CD14-positive monocyte (primary cell): Measurements from ENCODE around the gene ZNF445. TPM values are rescaled to one million over a fixed set of nuclear protein-coding genes. Genes with fewer than 3 reads are reported as not detected.

Experiments used
- DNase-seq, 3 donors: peaks; one replicate each; pipeline ENCODE4 v3.0.0-alpha.2; 2011 to 2022
- H2AFZ ChIP-seq: 2 replicates; pipeline ENCODE4 v1.6.0; 2012; ENCODE audit warnings: mild to moderate bottlenecking, low read depth, low read length, inconsistent platforms; ENCODE audit not compliant: insufficient read depth, poor library complexity, severe bottlenecking
- H3K27ac ChIP-seq, 2 donors: 1 replicate in 1 of 2; 2 replicates in 1 of 2; pipeline ENCODE4 v1.5.1; 2012 to 2013; ENCODE audit warnings: low read length in 2 of 2, control low read depth in 1 of 2, inconsistent platforms in 1 of 2, low read depth in 1 of 2, mild to moderate bottlenecking in 1 of 2
- H3K27me3 ChIP-seq, 2 donors: one replicate each; pipeline versions ENCODE4 v1.6.0 to v1.6.1; 2011 to 2013; ENCODE audit warnings: low read length in 2 of 2; ENCODE audit not compliant: control insufficient read depth in 2 of 2, insufficient read depth in 2 of 2
- H3K36me3 ChIP-seq, 2 donors: replicated peaks in 1 of 2; 1 replicate in 1 of 2; 2 replicates in 1 of 2; pipeline versions ENCODE4 v1.5.1 to v1.6.1; 2012 to 2013; ENCODE audit warnings: low read length in 2 of 2, control low read depth in 1 of 2, inconsistent platforms in 1 of 2, mild to moderate bottlenecking in 1 of 2; ENCODE audit not compliant: insufficient read depth in 2 of 2, control insufficient read depth in 1 of 2
- H3K4me1 ChIP-seq, 2 donors: 1 replicate in 1 of 2; 2 replicates in 1 of 2; pipeline versions ENCODE4 v1.5.1 to v1.6.1; 2012 to 2013; ENCODE audit warnings: low read length in 2 of 2, control low read depth in 1 of 2, inconsistent platforms in 1 of 2, mild to moderate bottlenecking in 1 of 2, moderate library complexity in 1 of 2; ENCODE audit not compliant: insufficient read depth in 2 of 2, control insufficient read depth in 1 of 2
- H3K4me2 ChIP-seq: replicated peaks from 2 replicates; pipeline ENCODE3; 2012; ENCODE audit warnings: low read length, moderate library complexity, mild to moderate bottlenecking; ENCODE audit not compliant: poor library complexity, severe bottlenecking; ENCODE audit errors: extremely low read depth
- H3K4me3 ChIP-seq, 3 experiments: fragments of 200-600 bp in 1 of 3; sonication (generic) in 1 of 3; replicated peaks in 1 of 3; 1 replicate in 2 of 3; 2 replicates in 1 of 3; pipeline ENCODE4 v1.5.1; 2011 to 2013; ENCODE audit warnings: low read length in 3 of 3, mild to moderate bottlenecking in 3 of 3, control low read depth in 2 of 3, low read depth in 2 of 3, inconsistent platforms in 1 of 3, moderate library complexity in 1 of 3
- H3K79me2 ChIP-seq: 2 replicates; pipeline ENCODE4 v1.6.0; 2012; ENCODE audit warnings: mild to moderate bottlenecking, control low read depth, inconsistent platforms, low read length, moderate library complexity; ENCODE audit not compliant: insufficient read depth
- H3K9ac ChIP-seq: 2 replicates; pipeline ENCODE4 v1.6.0; 2017; ENCODE audit warnings: low read length, mild to moderate bottlenecking; ENCODE audit not compliant: insufficient read depth, poor library complexity, severe bottlenecking
- H3K9me3 ChIP-seq, 2 donors: replicated peaks in 1 of 2; 1 replicate in 1 of 2; 2 replicates in 1 of 2; pipeline versions ENCODE4 v1.5.1 to v1.6.1; 2012 to 2013; ENCODE audit warnings: low read length in 2 of 2, control low read depth in 1 of 2; ENCODE audit not compliant: control insufficient read depth in 1 of 2, insufficient read depth in 1 of 2
- H4K20me1 ChIP-seq: 2 replicates; pipeline ENCODE4 v1.6.0; 2012; ENCODE audit warnings: mild to moderate bottlenecking, low read length, control low read depth, moderate library complexity; ENCODE audit not compliant: insufficient read depth
- H3K27ac Mint-ChIP-seq, 7 donors: one replicate each; pipeline ENCODE4 v1.8.0; 2020; ENCODE audit warnings: mild to moderate bottlenecking in 7 of 7, mixed read lengths in 7 of 7, moderate library complexity in 6 of 7, inconsistent platforms in 2 of 7
- H3K27me3 Mint-ChIP-seq, 3 donors: one replicate each; pipeline ENCODE4 v1.8.0; 2021 to 2022; ENCODE audit warnings: low read depth in 3 of 3, mild to moderate bottlenecking in 3 of 3, mixed read lengths in 3 of 3, moderate library complexity in 3 of 3, inconsistent platforms in 1 of 3
- H3K36me3 Mint-ChIP-seq, 2 donors: one replicate each; pipeline ENCODE4 v1.8.0; 2020; ENCODE audit warnings: mixed read lengths in 2 of 2, inconsistent platforms in 1 of 2, mild to moderate bottlenecking in 1 of 2
- H3K4me1 Mint-ChIP-seq: one replicate; pipeline ENCODE4 v1.8.0; 2020; ENCODE audit warnings: mild to moderate bottlenecking, mixed read lengths
- H3K4me3 Mint-ChIP-seq, 2 donors: one replicate each; pipeline ENCODE4 v1.8.0; 2020; ENCODE audit warnings: mild to moderate bottlenecking in 2 of 2, mixed read lengths in 2 of 2, moderate library complexity in 1 of 2
- H3K9me3 Mint-ChIP-seq, 7 donors: one replicate each; pipeline ENCODE4 v1.8.0; 2020 to 2022; ENCODE audit warnings: mixed read lengths in 7 of 7, mild to moderate bottlenecking in 6 of 7, moderate library complexity in 6 of 7, inconsistent platforms in 2 of 7
- WGBS: methylation state at CpG from one replicate; pipeline ENCODE4 v1.1.5; 2013; ENCODE audit warnings: missing lambda C conversion rate; ENCODE audit not compliant: insufficient coverage; 5-methylcytosine and 5-hydroxymethylcytosine counted together
- intact Hi-C, 2 donors: fragments of 100-400 bp; cut with micrococcal nuclease; formaldehyde crosslinking; loops; one replicate each; pipeline versions ENCODE4 v1.15.0 to v1.15.1; 2023
- polyA plus RNA-seq, 3 donors: library from polyadenylated mRNA; depleted of rRNA in 1 of 3; unstranded in 2 of 3; stranded (reverse) in 1 of 3; fragments of 300-500 nt in 2 of 3; fragments of >200 nt in 1 of 3; fragmentation: Illumina TruSeq in 2 of 3; gene quantifications; 1 replicate in 2 of 3; 2 replicates in 1 of 3; pipeline ENCODE4 v1.2.3, GENCODE V29; 2012 to 2021
- TF ChIP-seq, protein P1 (sequence below): fragments of 200-600 bp; IDR thresholded peaks from one replicate; pipeline ENCODE4 v1.8.0; 2022; ENCODE audit warnings: antibody characterized with exemption, mild to moderate bottlenecking

The ZNF445 gene
- polyA plus RNA-seq, 3 donors, result 0.41 to 2.5 (median 1.1) TPM

DNA sequence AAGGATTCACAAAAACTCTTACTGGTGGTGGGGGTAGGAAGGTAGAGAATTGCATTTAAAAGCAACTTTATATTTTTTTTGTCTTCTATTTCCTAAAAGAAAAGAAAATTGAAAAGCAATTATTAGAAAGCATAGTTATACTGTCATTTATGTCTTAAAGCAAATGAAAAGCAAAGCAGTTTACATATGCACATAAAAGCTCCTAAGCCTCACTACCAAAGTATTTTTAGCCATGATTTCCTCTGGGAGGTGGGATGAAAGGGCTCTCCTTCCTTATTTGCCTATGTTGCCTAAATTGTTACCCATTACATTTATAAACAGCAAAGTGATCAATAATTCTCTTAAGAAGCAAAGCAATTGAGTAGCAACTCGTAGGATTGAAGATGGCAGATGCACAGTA is 7.0 kb downstream of the ZNF445 start:
- no peak overlapping the region for H3K4me3 ChIP-seq
- no peaks in the 10 kb centered on the region for H3K27me3 ChIP-seq
- peaks cover 0 to 4% of the 10 kb centered on the region in 2 donors for H3K4me1 ChIP-seq
- H3K9me3 ChIP-seq, result no peaks in the 10 kb centered on the region
- H3K36me3 Mint-ChIP-seq, result peaks cover 32 to 43% of the 10 kb centered on the region in 2 donors
- WGBS, result no CpG with 5 or more reads among the region's 1 CpG
- peaks cover 17 to 37% of the 10 kb centered on the region in 2 donors for H3K36me3 ChIP-seq
- no peak overlapping the region for H2AFZ ChIP-seq
- H3K27ac Mint-ChIP-seq, result peak overlapping the region in 2 of 7 donors; percentile 3 to 46
- no peak overlapping the region for H3K9ac ChIP-seq
- peaks cover 12% of the 10 kb centered on the region for H3K4me1 Mint-ChIP-seq
- peaks cover 0 to 2% (median 0%) of the 10 kb centered on the region in 3 donors for H3K27me3 Mint-ChIP-seq
- peaks cover 30% of the 10 kb centered on the region for H4K20me1 ChIP-seq
- H3K9me3 Mint-ChIP-seq, result no peaks in the 10 kb centered on the region
- peaks cover 69% of the 10 kb centered on the region for H3K79me2 ChIP-seq
- intact Hi-C loops, result no loop called here
- DNase-seq, result no peak
- TF ChIP-seq, protein P1, sequence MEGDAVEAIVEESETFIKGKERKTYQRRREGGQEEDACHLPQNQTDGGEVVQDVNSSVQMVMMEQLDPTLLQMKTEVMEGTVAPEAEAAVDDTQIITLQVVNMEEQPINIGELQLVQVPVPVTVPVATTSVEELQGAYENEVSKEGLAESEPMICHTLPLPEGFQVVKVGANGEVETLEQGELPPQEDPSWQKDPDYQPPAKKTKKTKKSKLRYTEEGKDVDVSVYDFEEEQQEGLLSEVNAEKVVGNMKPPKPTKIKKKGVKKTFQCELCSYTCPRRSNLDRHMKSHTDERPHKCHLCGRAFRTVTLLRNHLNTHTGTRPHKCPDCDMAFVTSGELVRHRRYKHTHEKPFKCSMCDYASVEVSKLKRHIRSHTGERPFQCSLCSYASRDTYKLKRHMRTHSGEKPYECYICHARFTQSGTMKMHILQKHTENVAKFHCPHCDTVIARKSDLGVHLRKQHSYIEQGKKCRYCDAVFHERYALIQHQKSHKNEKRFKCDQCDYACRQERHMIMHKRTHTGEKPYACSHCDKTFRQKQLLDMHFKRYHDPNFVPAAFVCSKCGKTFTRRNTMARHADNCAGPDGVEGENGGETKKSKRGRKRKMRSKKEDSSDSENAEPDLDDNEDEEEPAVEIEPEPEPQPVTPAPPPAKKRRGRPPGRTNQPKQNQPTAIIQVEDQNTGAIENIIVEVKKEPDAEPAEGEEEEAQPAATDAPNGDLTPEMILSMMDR, result no peak
- H3K4me3 Mint-ChIP-seq, result no peak overlapping the region
- no peak overlapping the region for H3K4me2 ChIP-seq
- no peak overlapping the region for H3K27ac ChIP-seq

DNA sequence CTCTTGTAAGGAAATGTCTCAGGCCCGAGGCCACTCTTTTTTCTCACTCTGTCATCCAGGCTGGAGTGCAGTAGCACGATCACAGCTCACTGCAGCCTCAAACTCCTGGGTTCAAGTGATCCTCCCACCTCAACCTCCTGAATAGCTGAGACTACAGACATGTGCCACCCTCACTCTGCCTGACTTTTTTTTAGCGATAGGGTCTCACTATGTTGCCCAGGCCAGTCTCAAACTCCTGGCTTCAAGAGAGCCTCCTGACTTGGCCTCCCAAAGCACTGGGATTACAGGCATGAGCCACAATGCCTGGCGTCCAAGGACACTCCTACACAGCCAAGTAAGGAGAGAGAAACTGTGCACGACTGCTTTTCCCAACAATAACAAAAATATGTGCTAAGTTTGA is 7.6 kb downstream of the ZNF445 start:
- no peaks in the 10 kb centered on the region for H3K9me3 Mint-ChIP-seq
- TF ChIP-seq, protein P1, result no peak
- no peak overlapping the region for H3K27ac ChIP-seq
- no peaks in the 10 kb centered on the region for H3K4me1 ChIP-seq
- peaks cover 32 to 48% of the 10 kb centered on the region in 2 donors for H3K36me3 Mint-ChIP-seq
- no peak for DNase-seq
- H3K27me3 ChIP-seq, result no peaks in the 10 kb centered on the region
- H2AFZ ChIP-seq, result no peak overlapping the region
- H3K4me2 ChIP-seq, result no peak overlapping the region
- H3K79me2 ChIP-seq, result peaks cover 68% of the 10 kb centered on the region
- H3K4me3 Mint-ChIP-seq, result no peak overlapping the region
- no peaks in the 10 kb centered on the region for H3K9me3 ChIP-seq
- peaks cover 9% of the 10 kb centered on the region for H3K4me1 Mint-ChIP-seq
- peak overlapping the region in 5 of 7 donors; percentile 43 to 85 (median 58) for H3K27ac Mint-ChIP-seq
- H3K9ac ChIP-seq, result no peak overlapping the region
- intact Hi-C loops, result no loop called here
- WGBS, result 100% methylated on average over 3 of the region's 5 CpGs
- peaks cover 30% of the 10 kb centered on the region for H4K20me1 ChIP-seq
- H3K36me3 ChIP-seq, result peaks cover 17 to 42% of the 10 kb centered on the region in 2 donors
- H3K4me3 ChIP-seq, result no peak overlapping the region
- peaks cover 0 to 2% (median 0%) of the 10 kb centered on the region in 3 donors for H3K27me3 Mint-ChIP-seq
